ENCODE measurements around the gene CNOT9.

CNOT9 gene

DNA sequence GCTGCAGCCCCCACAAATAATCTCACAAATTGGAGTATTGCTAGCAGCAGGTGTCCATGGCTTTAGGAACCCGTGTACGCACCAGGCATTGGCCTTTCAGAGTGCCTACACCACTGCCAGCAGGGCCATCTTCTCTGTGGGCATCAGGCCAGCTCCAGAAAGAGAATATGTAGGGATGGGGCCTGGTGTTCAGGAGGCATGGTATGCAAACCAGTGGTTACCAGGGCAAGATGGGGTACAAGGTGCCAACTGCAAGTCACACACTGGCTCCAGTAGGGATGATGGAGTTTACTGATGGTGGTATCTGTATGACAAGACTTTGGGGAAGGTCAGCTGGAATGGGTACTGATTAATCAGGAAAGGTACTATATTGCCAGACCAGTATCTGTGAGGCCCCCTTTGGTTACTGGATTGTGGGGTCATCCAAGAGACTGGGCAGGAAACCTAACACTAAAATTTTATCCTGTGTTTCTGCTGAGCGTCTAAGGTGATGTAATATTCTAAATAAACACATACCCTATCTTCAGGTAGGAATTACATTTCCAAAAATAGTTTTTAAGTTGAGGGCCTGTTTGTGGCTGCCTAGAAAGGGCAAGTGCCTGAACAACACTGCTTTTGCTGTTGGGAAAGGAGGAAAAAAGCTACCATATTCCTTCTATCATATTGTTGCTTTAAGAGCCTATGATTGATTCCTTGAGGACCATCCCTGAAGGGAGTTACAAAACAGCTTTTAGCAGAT lies 9.0 kb downstream of the CNOT9 start:
- DNase-seq (ENCODE audit: low read depth, low spot score) = no peak

DNA sequence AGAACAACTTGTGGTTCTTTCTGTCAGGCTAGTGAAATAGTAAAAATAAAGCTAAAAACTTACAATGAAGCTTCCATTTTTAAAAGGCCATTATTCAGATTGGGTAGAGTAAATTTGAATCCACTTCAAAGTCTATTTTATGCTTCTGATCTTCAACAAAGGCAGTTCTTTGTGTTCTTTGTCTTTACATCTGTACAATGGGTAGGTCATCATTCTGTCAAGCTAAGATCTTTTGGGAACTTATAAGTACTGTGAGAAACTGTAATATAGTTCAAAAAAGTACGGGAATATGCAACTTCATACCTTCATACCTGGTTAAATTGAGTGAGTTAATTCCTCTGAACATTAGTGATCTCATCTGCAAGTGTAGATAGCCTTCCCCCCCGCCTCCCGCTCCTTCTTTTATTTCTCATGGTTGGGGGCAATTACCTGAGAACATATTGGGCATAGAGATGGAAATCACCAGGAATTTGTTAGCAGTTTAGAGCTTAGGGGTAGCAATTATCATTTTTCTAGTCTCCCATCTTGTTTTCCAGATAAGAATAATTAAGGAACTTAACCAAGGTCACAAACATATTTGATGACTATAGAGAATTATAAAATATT lies 9.7 kb downstream of the CNOT9 start:
- no peak for DNase-seq (ENCODE audit: low read depth, low spot score)

DNA sequence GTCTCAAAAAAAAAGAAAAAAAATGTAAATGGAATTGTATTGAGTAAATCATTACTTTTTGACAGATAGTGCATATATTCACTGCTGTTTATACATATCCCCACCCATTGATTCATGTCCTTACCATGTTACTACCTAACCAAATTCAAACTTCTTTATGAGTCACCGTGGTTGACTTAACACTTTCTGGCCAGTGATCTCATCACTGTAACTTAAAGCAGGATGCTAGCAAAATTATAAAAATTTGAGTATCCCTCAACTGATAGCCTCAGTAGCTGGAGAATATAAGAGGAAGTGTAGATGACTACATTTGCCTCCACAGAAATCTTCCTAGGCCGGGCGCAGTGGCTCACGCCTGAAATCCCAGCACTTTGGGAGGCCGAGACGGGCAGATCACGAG lies 13.4 kb downstream of the CNOT9 start:
- DNase-seq (ENCODE audit: low read depth, low spot score) = no peak

DNA sequence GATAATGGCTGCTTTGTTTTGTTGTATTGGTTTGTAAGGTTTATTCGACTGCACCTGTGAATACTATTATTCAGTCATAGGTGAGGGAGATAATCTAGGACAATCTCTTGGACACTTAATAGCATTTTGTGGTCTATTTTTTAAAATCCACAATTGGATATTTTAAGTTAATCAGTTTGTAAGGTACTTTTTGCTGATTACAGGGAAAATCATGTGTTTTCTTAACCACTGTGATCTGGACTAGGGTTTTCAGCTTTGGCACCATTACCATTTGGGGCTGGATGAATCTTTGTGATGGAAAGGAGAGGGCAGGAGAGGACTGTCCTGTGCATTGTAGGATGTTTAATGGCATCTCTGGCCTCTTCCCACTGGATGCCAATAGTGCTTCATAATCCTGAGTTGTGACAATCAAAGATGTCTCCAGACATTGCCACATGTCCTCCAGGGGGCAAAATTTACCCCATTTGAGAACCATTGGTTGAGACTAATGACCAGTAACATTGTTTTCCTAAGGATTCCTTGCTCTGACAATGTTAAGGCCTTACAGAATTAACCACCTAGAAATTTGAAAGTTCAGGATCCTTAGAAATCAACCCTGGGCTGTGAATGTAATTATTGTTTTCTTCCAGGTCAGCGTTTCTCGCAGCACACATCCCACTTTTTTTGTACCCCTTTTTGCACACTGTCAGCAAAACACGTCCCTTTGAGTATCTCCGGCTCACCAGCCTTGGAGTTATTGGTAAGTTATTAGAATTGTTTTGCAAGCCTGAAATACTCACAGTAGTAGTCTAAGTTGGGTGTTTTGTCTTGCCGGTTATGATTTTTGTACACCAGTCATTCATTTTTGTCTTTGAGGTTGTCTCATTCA lies 15.6 kb downstream of the CNOT9 start:
- no peak for DNase-seq (ENCODE audit: low read depth, low spot score)

DNA sequence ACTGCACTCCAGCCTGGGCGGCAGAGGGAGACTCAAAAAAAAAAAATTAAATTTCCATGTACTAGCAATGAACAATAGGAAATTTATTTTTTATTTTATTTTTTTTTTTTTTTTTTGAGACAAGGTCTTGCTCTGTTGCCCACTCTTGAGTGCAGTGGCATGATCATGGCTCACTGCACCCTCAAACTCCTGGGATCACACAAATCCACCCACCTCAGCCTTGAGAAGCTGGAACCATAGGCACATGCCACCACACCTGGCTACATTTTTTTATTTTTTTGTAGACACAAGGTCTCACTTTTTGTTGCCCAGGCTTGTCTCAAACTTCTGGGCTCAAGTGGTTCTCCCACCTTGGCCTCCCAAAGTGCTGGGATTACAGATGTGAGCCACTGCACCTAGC lies 16.9 kb downstream of the CNOT9 start:
- no peak for DNase-seq (ENCODE audit: low read depth, low spot score)

DNA sequence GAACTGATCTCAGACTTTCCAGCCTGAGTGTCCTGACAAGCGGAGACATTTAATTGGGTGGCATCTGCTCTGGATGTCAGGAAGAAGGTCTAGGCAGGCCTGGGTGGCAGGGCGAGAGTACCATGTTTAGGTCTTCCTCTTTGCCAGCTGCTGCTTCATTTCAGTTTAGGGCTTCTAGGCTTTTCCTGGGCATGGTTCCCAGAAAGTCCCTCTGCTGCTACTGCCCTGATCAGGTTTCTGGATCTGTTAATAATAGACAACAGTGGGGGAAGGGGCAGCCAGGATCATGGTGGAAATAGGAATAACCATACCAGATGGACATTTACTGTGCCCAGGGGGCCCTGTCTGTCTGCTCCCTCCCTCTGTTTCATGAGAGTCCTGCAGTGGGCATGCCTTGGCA lies 36.8 kb downstream of the CNOT9 start:
- DNase-seq (ENCODE audit: low read depth, low spot score) = peak; percentile 47

DNA sequence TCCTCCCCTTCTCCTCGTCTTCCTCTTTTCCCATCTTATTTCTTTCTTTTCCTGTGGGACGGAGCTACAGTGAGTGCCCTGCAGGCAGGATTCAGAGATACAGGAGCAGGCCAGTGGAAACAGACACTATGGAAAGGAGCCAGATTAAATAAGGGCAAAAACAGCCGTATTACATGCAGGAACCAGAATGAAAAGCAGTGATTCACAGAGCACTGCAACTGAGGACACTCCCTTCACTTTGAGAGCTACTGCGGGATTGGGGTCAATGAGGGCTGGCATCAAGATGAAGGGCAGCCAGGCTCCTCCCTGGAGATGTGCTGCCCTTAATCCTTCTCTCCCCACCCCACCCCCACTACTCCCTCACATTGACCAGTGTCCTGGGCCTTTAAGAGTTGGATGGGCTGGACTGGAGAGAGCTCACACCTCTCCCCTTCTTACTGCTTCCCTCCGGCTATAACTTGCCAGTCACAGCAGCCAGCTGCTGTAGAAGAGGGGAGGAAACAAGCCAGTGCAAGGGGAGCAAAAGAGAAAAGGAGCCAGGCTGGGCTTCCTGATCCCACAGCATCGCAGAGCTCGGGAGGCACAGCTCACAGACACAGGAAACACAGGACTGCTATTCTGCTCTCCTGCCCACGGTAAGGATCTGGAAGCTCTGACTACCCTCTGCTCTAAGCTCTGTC lies 38.9 kb downstream of the CNOT9 start, which contains the start of gene PLCD4:
Gene PLCD4, plus strand, starts transcription at position 464 of the 680 bp plus-strand sequence. CDS start 7,841 bp downstream, outside the sequence.
- DNase-seq (ENCODE audit: low read depth, low spot score) = peak; percentile 58

DNA sequence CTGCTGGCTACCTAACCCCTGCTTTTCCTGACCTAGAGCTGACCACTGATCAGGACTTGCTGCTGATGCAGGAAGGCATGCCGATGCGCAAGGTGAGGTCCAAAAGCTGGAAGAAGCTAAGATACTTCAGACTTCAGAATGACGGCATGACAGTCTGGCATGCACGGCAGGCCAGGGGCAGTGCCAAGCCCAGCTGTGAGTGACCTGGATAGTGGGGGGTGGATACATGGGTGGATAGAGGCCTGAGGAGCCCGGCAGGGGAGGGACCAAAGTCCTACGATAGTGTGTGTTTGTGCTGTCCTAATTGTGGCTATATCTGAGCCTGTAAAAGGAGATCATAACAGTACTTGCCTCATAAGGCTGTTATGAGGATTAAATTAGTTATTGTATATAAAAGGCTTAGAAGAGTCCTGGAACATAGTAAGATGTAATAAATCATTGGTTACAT lies 47.3 kb downstream of the CNOT9 start:
- DNase-seq (ENCODE audit: low read depth, low spot score) = no peak

DNA sequence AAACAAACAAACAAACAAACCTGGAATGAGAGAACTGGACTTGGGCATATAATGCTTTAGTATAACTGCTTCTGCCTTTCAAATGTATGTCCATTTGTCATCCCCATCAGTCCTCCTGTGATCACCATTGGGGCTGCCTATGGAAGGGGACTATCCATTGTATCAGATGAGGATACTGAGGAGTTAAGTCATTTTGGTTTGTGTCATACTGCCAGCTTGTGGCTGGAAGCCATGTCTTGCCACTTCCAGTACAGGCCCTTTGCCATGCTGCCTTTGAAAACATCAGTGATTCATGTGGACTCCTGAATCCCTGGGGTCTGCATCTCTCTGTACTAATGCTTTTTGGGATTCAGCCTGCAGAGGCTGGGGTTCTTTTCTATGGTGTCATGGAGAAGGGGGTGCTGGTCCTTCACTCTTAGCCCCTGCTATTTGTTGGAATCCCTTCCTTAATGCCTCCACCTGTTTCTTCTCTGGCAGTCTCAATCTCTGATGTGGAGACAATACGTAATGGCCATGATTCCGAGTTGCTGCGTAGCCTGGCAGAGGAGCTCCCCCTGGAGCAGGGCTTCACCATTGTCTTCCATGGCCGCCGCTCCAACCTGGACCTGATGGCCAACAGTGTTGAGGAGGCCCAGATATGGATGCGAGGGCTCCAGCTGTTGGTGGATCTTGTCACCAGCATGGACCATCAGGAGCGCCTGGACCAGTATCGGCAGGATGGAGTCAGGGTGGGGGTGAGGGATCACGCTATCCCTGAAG lies 49.6 kb downstream of the CNOT9 start:
- no peak for DNase-seq (ENCODE audit: low read depth, low spot score)

DNA sequence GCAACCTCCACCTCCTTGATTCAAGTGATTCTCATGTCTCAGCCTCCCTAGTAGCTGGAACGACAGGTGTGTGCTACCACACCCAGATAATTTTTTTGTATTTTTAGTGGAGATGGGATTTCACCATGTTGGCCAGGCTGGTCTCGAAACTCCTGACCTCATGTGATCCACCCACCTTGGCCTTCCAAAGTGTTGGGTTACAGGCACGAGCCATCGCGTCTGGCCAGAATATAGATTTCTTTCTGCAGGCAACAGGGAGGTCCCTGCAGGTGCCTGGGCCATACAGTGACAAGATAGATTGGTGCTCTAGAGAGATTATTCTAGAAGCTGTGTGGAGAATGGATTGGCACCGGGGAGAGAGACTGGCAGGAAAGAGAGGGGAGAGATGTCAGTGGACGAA lies 52.4 kb downstream of the CNOT9 start:
- no peak for DNase-seq (ENCODE audit: low read depth, low spot score)

DNA sequence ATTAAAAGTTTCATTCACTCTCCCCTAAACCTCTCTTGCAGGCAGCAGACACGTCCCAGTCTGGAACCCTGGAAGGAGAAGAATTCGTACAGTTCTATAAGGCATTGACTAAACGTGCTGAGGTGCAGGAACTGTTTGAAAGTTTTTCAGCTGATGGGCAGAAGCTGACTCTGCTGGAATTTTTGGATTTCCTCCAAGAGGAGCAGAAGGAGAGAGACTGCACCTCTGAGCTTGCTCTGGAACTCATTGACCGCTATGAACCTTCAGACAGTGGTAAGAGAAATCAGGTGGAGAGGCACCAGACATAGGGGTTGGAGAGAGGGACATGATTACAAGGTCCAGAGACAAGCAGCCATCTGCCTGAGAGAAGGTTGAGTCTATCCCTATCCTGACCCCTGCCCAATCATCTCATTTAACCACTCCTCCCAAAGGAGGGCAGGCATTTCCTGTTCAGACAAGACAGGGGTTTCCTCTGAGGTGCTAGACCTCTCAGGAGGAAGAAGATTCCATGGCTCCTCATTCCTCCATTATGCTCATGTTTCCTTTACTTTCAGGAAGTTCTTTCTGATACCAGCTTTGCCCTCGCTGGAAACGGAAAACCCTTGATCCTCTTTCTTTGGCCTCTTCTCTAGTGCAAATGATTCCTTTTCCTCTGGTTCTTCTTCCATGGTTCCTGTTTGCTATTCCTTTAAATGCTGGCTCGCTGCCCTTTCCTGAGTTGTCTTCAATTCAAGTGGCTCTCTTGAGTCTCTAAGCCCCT lies 54.1 kb downstream of the CNOT9 start:
- no peak for DNase-seq (ENCODE audit: low read depth, low spot score)

DNA sequence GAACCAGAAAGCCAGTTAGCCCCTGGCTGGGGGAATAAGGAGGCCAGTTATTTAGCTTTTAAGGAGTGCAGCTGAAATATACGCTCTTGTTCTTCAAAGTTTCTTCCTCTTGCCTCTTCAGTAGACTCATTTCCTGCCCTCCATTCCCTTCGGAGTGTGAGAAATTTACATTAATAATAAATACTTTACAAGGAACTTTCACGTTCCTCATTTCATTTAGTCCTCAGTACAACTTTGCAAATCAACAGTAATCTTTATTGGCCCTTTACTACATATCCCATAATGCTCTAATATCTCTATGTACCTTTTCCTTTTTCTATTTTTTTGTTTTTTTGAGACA lies 54.7 kb downstream of the CNOT9 start:
- no peak for DNase-seq (ENCODE audit: low read depth, low spot score)

DNA sequence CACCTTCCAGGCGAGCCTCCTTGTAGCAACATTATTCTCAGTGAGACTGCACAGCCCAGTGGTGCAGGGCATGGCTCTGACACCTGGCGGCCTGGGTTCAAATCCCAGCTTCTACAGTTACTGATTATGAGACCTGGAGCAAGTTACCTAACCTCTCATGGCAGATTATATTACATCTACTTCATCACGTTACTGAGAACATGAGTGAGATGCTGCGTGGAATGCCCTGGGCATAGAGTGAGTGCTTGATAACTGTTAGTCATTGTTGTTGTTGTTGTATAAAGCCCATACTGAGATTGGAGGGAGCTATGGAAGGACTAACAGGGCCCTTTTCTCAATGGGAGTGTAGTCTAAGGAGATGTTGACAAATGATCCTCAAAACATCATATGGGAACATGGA lies 57.7 kb downstream of the CNOT9 start:
- DNase-seq (ENCODE audit: low read depth, low spot score) = no peak

DNA sequence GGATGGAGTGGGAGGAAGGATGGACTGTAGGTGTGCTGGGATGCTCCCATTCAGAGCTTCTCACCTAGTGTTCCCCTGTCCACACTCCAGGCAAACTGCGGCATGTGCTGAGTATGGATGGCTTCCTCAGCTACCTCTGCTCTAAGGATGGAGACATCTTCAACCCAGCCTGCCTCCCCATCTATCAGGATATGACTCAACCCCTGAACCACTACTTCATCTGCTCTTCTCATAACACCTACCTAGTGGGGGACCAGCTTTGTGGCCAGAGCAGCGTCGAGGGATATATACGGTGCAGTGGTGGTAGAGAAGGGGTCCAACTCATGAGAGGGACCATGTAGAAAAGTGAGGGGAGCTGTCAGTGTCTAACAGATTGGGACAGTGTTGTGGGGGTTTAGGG lies 59.3 kb downstream of the CNOT9 start:
- no peak for DNase-seq (ENCODE audit: low read depth, low spot score)

DNA sequence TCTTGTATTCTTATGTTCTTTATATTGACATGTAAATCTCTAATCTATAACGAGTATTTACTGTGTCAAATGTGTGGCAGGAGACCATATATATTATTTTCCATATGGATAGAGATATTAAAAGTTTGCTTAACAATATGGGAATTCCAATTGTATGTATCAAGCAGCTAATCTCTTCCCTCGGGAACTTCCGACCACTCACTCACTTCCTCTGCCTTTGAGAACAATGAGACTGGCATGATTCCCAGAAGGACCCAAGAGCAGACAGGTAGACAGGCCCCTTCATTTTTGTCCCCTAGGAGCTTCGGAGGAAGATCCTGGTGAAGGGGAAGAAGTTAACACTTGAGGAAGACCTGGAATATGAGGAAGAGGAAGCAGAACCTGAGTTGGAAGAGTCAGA lies 63.2 kb downstream of the CNOT9 start:
- DNase-seq (ENCODE audit: low read depth, low spot score) = no peak

DNA sequence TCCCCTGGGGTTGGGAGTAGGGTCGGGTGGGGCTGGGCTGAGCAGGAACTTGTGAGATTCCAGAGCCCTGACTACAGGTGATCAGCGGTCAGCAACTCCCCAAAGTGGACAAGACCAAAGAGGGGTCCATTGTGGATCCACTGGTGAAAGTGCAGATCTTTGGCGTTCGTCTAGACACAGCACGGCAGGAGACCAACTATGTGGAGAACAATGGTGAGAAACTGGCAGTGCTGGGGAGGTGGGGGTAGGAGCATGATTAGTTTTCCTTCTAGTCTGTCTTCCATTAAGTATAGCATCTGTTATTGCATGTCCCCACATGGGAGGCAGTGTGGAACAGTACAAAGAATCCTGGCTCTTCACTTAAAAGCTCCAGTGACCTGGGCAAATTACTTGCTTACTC lies 67.1 kb downstream of the CNOT9 start:
- DNase-seq (ENCODE audit: low read depth, low spot score) = no peak

DNA sequence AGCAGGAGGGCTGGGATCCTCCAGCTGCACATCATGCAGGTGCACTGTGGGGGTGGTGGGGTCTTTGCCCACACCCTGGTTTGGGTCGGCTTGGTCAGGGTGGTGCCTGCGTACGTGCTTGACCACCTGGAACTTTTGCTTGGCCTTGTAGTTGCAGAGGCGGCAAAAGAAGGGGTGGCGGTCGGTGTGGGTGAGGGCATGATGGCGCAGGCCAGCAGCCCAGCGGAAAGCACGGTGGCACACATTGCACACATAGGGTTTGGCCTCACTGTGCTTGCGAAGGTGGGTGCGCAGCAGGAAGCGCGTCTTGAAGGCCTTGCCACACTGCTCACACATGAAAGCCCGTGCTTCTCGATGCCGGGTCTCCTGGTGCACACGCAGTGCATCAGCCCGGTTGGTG lies 69.7 kb downstream of the CNOT9 start:
- DNase-seq (ENCODE audit: low read depth, low spot score) = no peak

DNA sequence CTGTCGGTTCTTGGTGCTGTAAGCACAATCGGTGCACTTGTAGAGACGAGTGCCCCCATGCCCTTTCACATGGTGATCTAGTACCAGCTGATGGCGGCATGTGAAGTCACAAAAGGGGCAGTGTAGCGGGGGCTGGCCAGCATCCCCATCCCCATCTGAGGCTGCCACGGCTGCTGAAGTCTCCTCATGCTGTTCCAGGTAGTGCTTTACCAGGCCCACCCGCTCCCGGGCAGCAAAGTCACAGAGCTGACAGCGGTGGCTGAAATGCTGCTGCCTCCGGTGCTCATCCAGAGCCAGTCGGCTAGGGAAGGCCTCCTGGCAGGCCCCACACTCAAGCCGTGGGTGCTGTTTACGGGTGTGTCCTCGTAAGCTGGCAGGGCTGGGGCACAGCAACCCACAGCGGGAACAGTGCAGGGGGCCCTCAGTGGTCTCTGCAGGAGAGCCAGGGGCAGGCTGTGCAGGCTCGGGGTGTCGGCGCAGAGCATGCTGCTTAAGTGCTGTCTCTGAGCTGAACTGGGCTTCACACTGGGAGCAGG lies 73.5 kb downstream of the CNOT9 start:
- DNase-seq (ENCODE audit: low read depth, low spot score) = no peak

DNA sequence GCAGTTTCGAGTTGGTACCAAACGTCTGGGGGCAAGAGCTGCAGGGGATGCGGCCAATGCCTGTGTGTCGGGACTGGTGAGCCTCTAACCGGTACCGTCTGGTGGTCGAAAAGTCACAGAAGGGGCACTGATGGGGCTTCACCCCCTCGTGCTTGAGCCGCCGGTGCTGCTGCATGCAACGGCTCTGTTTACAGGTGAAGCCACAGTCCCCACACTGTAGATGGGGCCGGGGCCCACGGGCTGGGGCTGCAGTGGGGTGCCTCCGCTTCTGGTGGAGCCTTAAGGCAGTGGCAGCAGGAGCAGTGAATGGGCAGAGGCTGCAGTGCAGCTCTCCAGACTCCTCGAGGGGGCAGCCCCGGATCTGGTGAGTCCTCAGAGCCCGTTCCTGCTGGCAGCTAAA lies 74.1 kb downstream of the CNOT9 start:
- DNase-seq (ENCODE audit: low read depth, low spot score) = no peak

DNA sequence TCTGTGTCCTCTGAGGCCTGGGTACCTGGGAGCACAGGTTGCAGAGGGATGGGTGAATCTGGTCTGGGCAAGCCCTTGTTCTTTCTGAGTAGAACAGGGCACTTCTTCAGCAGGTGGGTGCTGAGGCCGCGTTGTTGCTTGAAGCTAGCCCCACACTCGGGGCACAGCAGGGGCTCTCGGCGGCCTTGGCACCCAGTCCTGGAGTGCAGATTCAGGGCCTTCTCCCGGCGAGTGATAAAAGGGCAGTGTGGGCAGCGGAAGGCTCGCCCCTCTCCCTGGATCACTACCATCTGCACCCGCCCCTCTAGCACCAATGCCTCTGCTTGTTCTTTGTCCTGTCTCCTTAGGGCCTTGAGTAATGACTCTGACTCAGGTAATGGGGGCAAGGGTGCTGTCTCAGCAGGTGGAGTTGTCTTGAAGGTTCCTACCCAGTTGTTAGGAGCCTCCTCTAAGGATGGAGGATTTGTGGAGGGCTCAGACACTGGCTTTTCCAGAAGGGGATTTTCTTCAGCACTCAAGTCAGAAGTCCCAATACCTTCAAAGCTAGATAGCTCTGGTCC lies 75.2 kb downstream of the CNOT9 start:
- DNase-seq (ENCODE audit: low read depth, low spot score) = no peak

All from brain pericyte (primary cell).